ENCODE measurements around the gene METAP1D. TPM values are rescaled to one million over a fixed set of nuclear protein-coding genes. Genes with fewer than 3 reads are reported as not detected.

Gene METAP1D
- total RNA-seq, 2 experiments from 2014 or later: 4.9 to 5.5 TPM

GRCh38 chr2:172046080-172046678, 46.4 kb downstream of the METAP1D start:
- DNase-seq: no peak
- no peaks in the 10 kb centered on the region for H3K27me3 Mint-ChIP-seq

GRCh38 chr2:172046866-172047565, 47.3 kb downstream of the METAP1D start:
- H3K36me3 Mint-ChIP-seq (ENCODE audit: low read depth): no peaks in the 10 kb centered on the region
- no peak for DNase-seq
- H3K27me3 Mint-ChIP-seq: no peaks in the 10 kb centered on the region
- H3K4me1 Mint-ChIP-seq: peaks cover 5% of the 10 kb centered on the region
- H3K9me3 Mint-ChIP-seq: no peaks in the 10 kb centered on the region
- POLR2A ChIA-PET: no interaction called here
- H3K4me3 Mint-ChIP-seq: no peak overlapping the region
- H3K27ac Mint-ChIP-seq: no peak overlapping the region
- CTCF ChIA-PET: interaction anchor here (1.3 to 1.4 kb wide), 2 partner anchors 9 to 11 kb away, joined by 3 read pairs; no protein-coding TSS in a partner anchor

More at GRCh38 chr2:172046080-172046678, 46.4 kb downstream of the METAP1D start:
- Mint-ChIP-seq H3K9me3 (no peaks in the 10 kb centered on the region), H3K27ac (no peak overlapping the region), H3K4me3 (no peak overlapping the region), H3K4me1 (peaks cover 5% of the 10 kb centered on the region), H3K36me3 (ENCODE audit: low read depth) (no peaks in the 10 kb centered on the region)
- POLR2A ChIA-PET: no interaction called here
- CTCF ChIA-PET: interaction anchor here (1.4 kb wide), 1 partner anchor 10 kb away, joined by 3 read pairs; no protein-coding TSS in a partner anchor

- H3K27me3 Mint-ChIP-seq: no peaks in the 10 kb centered on the region
- CTCF ChIA-PET: interaction anchor here (1.3 kb wide), 1 partner anchor 10 kb away, joined by 3 read pairs; no protein-coding TSS in a partner anchor
These were observed 48.1 kb downstream of the METAP1D start for GRCh38 chr2:172047566-172048507.

GRCh38 chr2:172048508-172049503, 49.1 kb downstream of the METAP1D start:
- POLR2A ChIA-PET: no interaction called here
- H3K27me3 Mint-ChIP-seq: no peaks in the 10 kb centered on the region
- CTCF ChIA-PET: interaction anchor here (0.7 to 0.9 kb wide), 2 partner anchors 72 to 1120 kb away, joined by 3 to 4 read pairs; partner anchors contain the start of gene GORASP2
- peaks cover 5% of the 10 kb centered on the region for H3K4me1 Mint-ChIP-seq
- H3K36me3 Mint-ChIP-seq (ENCODE audit: low read depth): no peaks in the 10 kb centered on the region
- no peaks in the 10 kb centered on the region for H3K9me3 Mint-ChIP-seq
- no peak for DNase-seq
- no peak overlapping the region for H3K27ac Mint-ChIP-seq
- no peak overlapping the region for H3K4me3 Mint-ChIP-seq

More at GRCh38 chr2:172047566-172048507, 48.1 kb downstream of the METAP1D start:
- Mint-ChIP-seq H3K27ac (no peak overlapping the region), H3K36me3 (ENCODE audit: low read depth) (no peaks in the 10 kb centered on the region), H3K4me3 (no peak overlapping the region), H3K9me3 (no peaks in the 10 kb centered on the region), H3K4me1 (peaks cover 5% of the 10 kb centered on the region)
- no peak for DNase-seq
- POLR2A ChIA-PET: no interaction called here

- Mint-ChIP-seq H3K4me3 (no peak overlapping the region), H3K36me3 (ENCODE audit: low read depth) (no peaks in the 10 kb centered on the region), H3K9me3 (no peaks in the 10 kb centered on the region), H3K27ac (no peak overlapping the region), H3K27me3 (no peaks in the 10 kb centered on the region), H3K4me1 (peaks cover 5% of the 10 kb centered on the region)
- no peak for DNase-seq
- ChIA-PET CTCF (interaction anchor here (0.7 to 0.9 kb wide), 4 partner anchors 71 to 1121 kb away, joined by 3 to 4 read pairs (median 4); partner anchors contain the start of gene GORASP2), POLR2A (no interaction called here)
These were observed 49.9 kb downstream of the METAP1D start for GRCh38 chr2:172049567-172050120.

- Mint-ChIP-seq H3K4me3 (no peak overlapping the region), H3K27me3 (no peaks in the 10 kb centered on the region), H3K36me3 (ENCODE audit: low read depth) (no peaks in the 10 kb centered on the region), H3K9me3 (no peaks in the 10 kb centered on the region), H3K27ac (no peak overlapping the region), H3K4me1 (peaks cover 5% of the 10 kb centered on the region)
- DNase-seq: no peak
- POLR2A ChIA-PET: no interaction called here
- CTCF ChIA-PET: interaction anchor here (0.7 kb wide), 2 partner anchors 238 to 412 kb away, joined by 3 to 4 read pairs; no protein-coding TSS in a partner anchor
These were observed 50.8 kb downstream of the METAP1D start for GRCh38 chr2:172050479-172051125.

GRCh38 chr2:172052000-172052983, 52.5 kb downstream of the METAP1D start:
- no peaks in the 10 kb centered on the region for H3K36me3 Mint-ChIP-seq (ENCODE audit: low read depth)
- POLR2A ChIA-PET: no interaction called here
- no peaks in the 10 kb centered on the region for H3K4me1 Mint-ChIP-seq
- H3K27me3 Mint-ChIP-seq: no peaks in the 10 kb centered on the region
- CTCF ChIA-PET: interaction anchor here (0.5 to 1.3 kb wide), 6 partner anchors 13 to 405 kb away, joined by 3 to 4 read pairs (median 3); no protein-coding TSS in a partner anchor
- no peak for DNase-seq
- no peak overlapping the region for H3K27ac Mint-ChIP-seq
- no peaks in the 10 kb centered on the region for H3K9me3 Mint-ChIP-seq
- H3K4me3 Mint-ChIP-seq: no peak overlapping the region

- Mint-ChIP-seq H3K4me3 (no peak overlapping the region), H3K4me1 (no peaks in the 10 kb centered on the region), H3K27ac (no peak overlapping the region), H3K36me3 (ENCODE audit: low read depth) (no peaks in the 10 kb centered on the region), H3K9me3 (no peaks in the 10 kb centered on the region), H3K27me3 (no peaks in the 10 kb centered on the region)
- ChIA-PET CTCF (interaction anchor here (1.1 to 1.3 kb wide), 2 partner anchors 47 to 367 kb away, joined by 3 read pairs; no protein-coding TSS in a partner anchor), POLR2A (no interaction called here)
- no peak for DNase-seq
These were observed 53.7 kb downstream of the METAP1D start for GRCh38 chr2:172053486-172053885.

- Mint-ChIP-seq H3K36me3 (ENCODE audit: low read depth) (no peaks in the 10 kb centered on the region), H3K27ac (no peak overlapping the region), H3K4me1 (peaks cover 4% of the 10 kb centered on the region), H3K9me3 (no peaks in the 10 kb centered on the region), H3K27me3 (no peaks in the 10 kb centered on the region), H3K4me3 (no peak overlapping the region)
- ChIA-PET CTCF (interaction anchor here (0.7 to 2.0 kb wide), 2 partner anchors 10 to 17 kb away, joined by 3 to 6 read pairs; no protein-coding TSS in a partner anchor), POLR2A (no interaction called here)
- no peak for DNase-seq
These were observed 56.5 kb downstream of the METAP1D start for GRCh38 chr2:172056293-172056692.

GRCh38 chr2:172058660-172059059, 58.9 kb downstream of the METAP1D start:
- H3K27me3 Mint-ChIP-seq: no peaks in the 10 kb centered on the region
- no peak for DNase-seq
- H3K4me3 Mint-ChIP-seq: no peak overlapping the region
- no peaks in the 10 kb centered on the region for H3K9me3 Mint-ChIP-seq
- no peak overlapping the region for H3K27ac Mint-ChIP-seq
- ChIA-PET CTCF (interaction anchor here (1.2 kb wide), 1 partner anchor 21 kb away, joined by 3 read pairs; no protein-coding TSS in a partner anchor), POLR2A (no interaction called here)
- peaks cover 1% of the 10 kb centered on the region for H3K36me3 Mint-ChIP-seq (ENCODE audit: low read depth)
- H3K4me1 Mint-ChIP-seq: peaks cover 4% of the 10 kb centered on the region
